Measurements from ENCODE around the gene FRMPD2.
"Not testable (repeated sequence)": the region's sequence is repeated elsewhere in the genome, so short reads cannot be mapped to it uniquely, and the experiment has no call there.

The FRMPD2 gene

DNA sequence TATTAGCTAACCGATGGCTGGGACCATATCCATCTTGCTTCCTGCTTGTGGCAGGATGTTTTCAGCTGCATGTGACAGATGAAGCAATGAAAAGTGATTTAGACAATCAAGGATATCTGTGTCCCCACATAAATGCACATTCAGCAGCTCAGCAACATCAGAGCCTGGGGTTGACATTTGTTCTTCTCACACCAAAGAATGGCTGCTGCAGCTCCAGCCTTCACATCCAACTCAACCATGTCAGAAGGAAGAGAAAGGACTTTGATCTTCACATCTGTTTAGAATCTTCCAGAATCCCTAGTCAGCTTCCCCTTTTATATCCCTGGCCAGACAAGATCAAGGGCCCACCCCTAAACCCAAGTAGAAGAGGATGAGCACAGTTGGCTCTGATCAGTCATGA is 11.9 kb upstream of the FRMPD2 start:
- Mint-ChIP-seq H3K4me3 (no peak overlapping the region), H3K4me1 (no peaks in the 10 kb centered on the region), H3K27ac (ENCODE audit: low read depth) (no peak overlapping the region), H3K36me3 (ENCODE audit: insufficient read depth) (no peaks in the 10 kb centered on the region), H3K9me3 (peaks cover 3% of the 10 kb centered on the region), H3K27me3 (peaks cover 31% of the 10 kb centered on the region)
- DNase-seq (ENCODE audit: low spot score in 2 of 2): no peak
- ATAC-seq (replicated peaks; ENCODE audit: extremely low read depth, poor library complexity, severe bottlenecking): no peak

DNA sequence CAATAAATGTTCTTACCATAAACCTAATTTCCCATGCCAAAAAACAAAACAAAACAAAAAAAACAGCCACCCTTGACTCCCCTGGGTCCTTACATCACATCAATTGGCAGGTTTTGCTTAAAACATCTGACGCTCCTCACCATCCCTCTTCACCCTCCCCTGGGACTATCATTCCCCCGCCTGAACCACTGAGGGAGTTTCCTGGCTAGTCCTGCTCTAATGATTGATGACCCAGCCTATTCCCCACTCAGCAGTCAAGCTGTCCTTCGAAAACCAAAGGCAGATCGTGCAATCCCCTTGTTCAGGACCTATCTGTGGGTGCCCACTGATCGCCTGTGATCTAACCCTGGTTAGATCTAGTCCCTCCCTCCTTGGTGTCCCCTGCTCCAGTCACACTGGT is 11.2 kb upstream of the FRMPD2 start:
- Mint-ChIP-seq H3K9me3 (peaks cover 6% of the 10 kb centered on the region), H3K4me3 (no peak overlapping the region), H3K27me3 (peaks cover 36% of the 10 kb centered on the region), H3K27ac (ENCODE audit: low read depth) (no peak overlapping the region), H3K4me1 (no peaks in the 10 kb centered on the region), H3K36me3 (ENCODE audit: insufficient read depth) (no peaks in the 10 kb centered on the region)
- ATAC-seq (replicated peaks; ENCODE audit: extremely low read depth, poor library complexity, severe bottlenecking) (no peak), DNase-seq (ENCODE audit: low spot score in 2 of 2) (no peak)

DNA sequence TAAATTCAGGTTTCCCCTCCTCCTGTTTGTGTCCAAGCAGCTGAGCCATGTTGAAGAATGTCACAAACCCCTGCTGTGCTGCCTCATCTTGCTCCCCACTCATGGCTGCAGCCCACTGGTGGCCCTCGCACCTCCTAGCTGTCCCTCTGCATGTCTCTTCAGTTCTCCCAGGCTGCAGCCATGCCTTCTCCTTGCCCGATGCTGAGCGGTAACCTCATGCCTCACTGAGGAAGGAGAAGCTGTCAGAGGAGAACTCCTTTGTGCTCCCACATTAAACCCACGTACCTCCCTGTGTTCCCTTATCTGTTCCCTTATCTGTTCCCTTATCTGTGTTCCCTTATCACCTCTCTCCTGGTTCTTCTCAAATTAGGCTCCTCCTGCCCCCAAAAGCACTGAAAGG is 10.3 kb upstream of the FRMPD2 start:
- no peak overlapping the region for H3K27ac Mint-ChIP-seq (ENCODE audit: low read depth)
- H3K9me3 Mint-ChIP-seq: peaks cover 6% of the 10 kb centered on the region
- H3K27me3 Mint-ChIP-seq: peaks cover 42% of the 10 kb centered on the region
- no peaks in the 10 kb centered on the region for H3K36me3 Mint-ChIP-seq (ENCODE audit: insufficient read depth)
- no peak for ATAC-seq (replicated peaks; ENCODE audit: extremely low read depth, poor library complexity, severe bottlenecking)
- no peak for DNase-seq (ENCODE audit: low spot score in 2 of 2)
- no peaks in the 10 kb centered on the region for H3K4me1 Mint-ChIP-seq
- no peak overlapping the region for H3K4me3 Mint-ChIP-seq

DNA sequence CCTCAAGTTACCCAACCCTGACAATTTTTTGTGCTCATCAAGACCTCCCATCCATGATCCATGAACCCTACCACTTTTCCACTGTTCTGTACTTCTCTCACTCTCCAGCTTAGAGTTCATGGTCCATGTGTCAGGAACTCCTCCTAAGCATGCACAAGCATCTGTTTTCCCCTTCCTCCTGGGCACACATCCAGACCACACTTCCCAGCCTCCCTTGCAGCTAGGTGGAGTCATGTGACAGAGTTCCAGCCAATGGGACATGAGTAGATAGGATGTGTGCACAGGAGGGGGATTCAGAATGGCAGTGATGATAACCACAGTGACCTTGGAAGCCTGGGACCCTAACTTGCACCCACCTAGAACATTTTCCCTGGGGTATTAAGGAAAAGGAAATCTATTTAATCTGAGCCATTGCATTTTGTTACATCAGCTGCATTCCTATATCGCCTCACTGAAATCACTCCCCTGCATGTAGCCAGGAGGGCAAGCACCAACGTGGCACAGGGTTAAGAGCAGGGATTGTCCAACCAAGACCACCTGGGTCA is 9.6 kb upstream of the FRMPD2 start:
- Mint-ChIP-seq H3K4me3 (no peak overlapping the region), H3K27me3 (peaks cover 49% of the 10 kb centered on the region), H3K36me3 (ENCODE audit: insufficient read depth) (no peaks in the 10 kb centered on the region), H3K27ac (ENCODE audit: low read depth) (no peak overlapping the region), H3K4me1 (no peaks in the 10 kb centered on the region), H3K9me3 (peaks cover 6% of the 10 kb centered on the region)
- DNase-seq (ENCODE audit: low spot score in 2 of 2): no peak
- ATAC-seq (replicated peaks; ENCODE audit: extremely low read depth, poor library complexity, severe bottlenecking): no peak

DNA sequence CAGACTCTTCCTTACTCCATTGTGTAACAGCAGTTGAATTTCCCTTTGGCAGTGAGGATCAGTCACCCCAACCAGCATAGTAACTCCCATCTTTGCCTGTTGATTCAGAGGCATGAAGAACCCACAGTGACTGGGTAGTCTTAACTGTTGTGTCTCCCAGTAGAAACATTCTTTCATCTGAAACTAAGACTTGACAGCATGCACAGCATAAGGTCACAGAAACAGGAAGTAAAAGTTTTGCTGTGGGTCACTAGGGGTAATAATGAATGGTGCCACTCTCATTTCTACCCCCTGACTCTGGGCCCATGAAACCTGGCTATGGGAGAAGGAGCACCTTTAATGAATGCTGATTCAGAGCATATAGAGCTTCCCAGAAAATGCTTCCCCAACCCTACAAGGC is 8.3 kb upstream of the FRMPD2 start:
- H3K4me1 Mint-ChIP-seq: no peaks in the 10 kb centered on the region
- no peaks in the 10 kb centered on the region for H3K36me3 Mint-ChIP-seq (ENCODE audit: insufficient read depth)
- H3K4me3 Mint-ChIP-seq: no peak overlapping the region
- DNase-seq (ENCODE audit: low spot score in 2 of 2) (no peak), ATAC-seq (replicated peaks; ENCODE audit: extremely low read depth, poor library complexity, severe bottlenecking) (no peak)
- H3K27me3 Mint-ChIP-seq: peaks cover 60% of the 10 kb centered on the region
- no peak overlapping the region for H3K27ac Mint-ChIP-seq (ENCODE audit: low read depth)
- peaks cover 6% of the 10 kb centered on the region for H3K9me3 Mint-ChIP-seq

DNA sequence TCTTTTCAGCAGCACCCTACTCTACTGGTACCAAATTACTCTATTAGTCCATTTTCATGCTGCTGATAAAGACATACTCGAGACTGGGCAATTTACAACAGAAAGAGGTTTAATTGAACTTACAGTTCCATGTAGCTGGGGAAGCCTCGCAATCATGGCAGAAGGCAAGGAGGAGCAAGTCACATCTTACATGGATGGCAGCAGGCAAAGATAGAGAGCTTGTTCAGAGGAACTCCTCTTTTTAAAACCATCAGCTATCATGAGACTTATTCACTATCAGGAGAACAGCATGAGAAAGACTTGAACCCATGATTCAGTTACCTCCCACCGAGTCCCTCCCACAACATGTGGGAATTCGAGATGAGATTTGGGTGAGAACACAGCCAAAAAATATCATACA is 7.2 kb upstream of the FRMPD2 start:
- H3K4me3 Mint-ChIP-seq; H3K4me1 Mint-ChIP-seq; DNase-seq (ENCODE audit: low spot score in 2 of 2); H3K9me3 Mint-ChIP-seq; H3K36me3 Mint-ChIP-seq (ENCODE audit: insufficient read depth); ATAC-seq (replicated peaks; ENCODE audit: extremely low read depth, poor library complexity, severe bottlenecking); H3K27ac Mint-ChIP-seq (ENCODE audit: low read depth): not testable (repeated sequence)
- H3K27me3 Mint-ChIP-seq: peaks cover 63% of the 10 kb centered on the region

DNA sequence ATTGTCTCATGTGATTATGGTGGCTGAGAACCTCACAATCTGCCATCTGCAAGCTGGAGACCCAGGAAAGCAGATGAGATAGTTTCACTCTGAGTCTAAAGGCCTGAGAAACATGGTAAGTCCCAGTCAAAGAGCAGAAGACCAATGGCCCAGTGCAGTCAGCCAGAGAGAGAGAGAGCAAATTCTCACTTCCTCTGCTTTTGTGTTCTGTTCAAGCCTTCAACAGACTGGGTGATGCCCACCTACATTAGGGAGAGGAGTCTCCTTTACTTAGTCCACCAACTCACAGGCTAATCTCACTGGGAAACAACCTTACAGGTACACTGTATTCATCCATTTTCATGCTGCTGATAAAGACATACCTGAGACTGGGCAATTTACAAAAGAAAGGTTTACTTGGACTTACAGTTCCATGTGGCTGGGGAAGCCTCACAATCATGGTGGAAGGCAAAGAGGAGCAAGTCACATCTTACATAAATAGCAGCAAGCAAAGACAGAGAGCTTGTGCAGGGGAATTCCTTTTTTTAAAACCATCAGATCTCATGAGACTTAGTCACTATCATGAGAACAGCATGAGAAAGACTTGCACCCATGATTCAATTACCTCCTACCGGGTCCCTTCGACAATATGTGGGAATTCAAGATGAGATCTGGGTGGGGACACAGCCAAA is 4.7 kb upstream of the FRMPD2 start:
- Mint-ChIP-seq H3K9me3 (peaks cover 6% of the 10 kb centered on the region), H3K27me3 (peaks cover 42% of the 10 kb centered on the region), H3K4me1 (no peaks in the 10 kb centered on the region), H3K4me3 (no peak overlapping the region), H3K36me3 (ENCODE audit: insufficient read depth) (no peaks in the 10 kb centered on the region), H3K27ac (ENCODE audit: low read depth) (no peak overlapping the region)
- ATAC-seq (replicated peaks; ENCODE audit: extremely low read depth, poor library complexity, severe bottlenecking): no peak
- no peak for DNase-seq (ENCODE audit: low spot score in 2 of 2)

DNA sequence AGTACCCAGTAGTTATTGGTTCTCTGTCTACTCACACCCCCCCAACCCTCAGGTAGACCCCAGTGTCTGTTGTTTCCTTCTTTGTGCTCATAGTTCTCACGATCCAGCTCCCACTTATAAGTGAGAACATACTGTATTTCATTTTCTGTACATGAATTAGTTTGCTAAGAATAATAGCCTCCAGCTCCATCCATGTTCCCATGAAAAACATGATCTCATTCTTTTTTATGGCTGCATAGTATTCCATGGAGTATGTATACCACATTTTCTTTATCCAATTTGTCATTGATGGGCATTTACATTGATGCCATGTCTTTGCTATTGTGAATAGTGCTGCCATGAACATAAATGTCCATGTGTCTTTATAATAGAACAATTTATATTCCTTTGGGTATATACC is 2.6 kb upstream of the FRMPD2 start:
- Mint-ChIP-seq H3K36me3 (ENCODE audit: insufficient read depth) (no peaks in the 10 kb centered on the region), H3K27me3 (peaks cover 51% of the 10 kb centered on the region), H3K4me3 (no peak overlapping the region), H3K27ac (ENCODE audit: low read depth) (no peak overlapping the region), H3K4me1 (no peaks in the 10 kb centered on the region), H3K9me3 (peaks cover 6% of the 10 kb centered on the region)
- ATAC-seq (replicated peaks; ENCODE audit: extremely low read depth, poor library complexity, severe bottlenecking) (no peak), DNase-seq (ENCODE audit: low spot score in 2 of 2) (no peak)

DNA sequence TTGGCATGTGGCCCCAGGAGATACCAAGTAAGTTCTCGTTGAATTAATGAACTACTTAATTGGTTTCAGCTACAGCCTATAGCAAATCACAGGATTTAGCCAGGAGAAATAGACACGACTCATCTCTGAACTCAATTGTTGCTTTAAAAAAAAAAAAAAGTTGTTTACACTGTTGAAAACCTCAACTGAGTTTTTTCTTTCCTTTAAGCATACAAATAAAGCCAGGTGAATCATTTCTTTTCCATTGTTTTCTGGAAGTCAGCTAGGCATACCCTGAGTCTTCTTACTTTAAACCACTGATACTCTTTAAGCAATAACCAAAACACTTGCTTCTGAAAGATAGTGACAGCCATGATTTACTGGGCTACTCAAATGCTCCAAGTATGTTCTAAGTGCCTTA is 755 bp downstream of the FRMPD2 start:
- no peak overlapping the region for H3K4me3 Mint-ChIP-seq
- DNase-seq (ENCODE audit: low spot score in 2 of 2): no peak
- H3K27ac Mint-ChIP-seq (ENCODE audit: low read depth): no peak overlapping the region
- ATAC-seq (replicated peaks; ENCODE audit: extremely low read depth, poor library complexity, severe bottlenecking): no peak
- H3K36me3 Mint-ChIP-seq (ENCODE audit: insufficient read depth): no peaks in the 10 kb centered on the region
- H3K9me3 Mint-ChIP-seq: no peaks in the 10 kb centered on the region
- peaks cover 43% of the 10 kb centered on the region for H3K27me3 Mint-ChIP-seq
- H3K4me1 Mint-ChIP-seq: no peaks in the 10 kb centered on the region

DNA sequence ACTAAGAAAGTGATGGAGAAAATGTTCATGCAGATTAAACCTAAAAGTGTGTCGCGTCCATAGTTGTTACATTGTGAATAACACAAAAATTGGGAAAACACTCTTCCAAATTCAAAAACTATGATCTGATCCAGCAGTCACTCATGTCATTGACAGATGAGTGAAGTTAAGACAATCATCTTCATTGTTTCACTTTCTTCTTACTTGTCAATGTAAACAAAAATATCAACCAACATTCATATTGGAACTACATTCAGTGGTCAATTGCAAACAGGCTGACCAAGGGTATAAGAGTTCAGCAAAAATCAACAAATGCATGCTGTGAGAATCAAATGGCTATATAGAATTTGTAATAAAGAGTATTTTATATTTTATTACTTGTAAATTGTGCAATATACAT is 1.8 kb downstream of the FRMPD2 start:
- DNase-seq (ENCODE audit: low spot score in 2 of 2) (no peak), ATAC-seq (replicated peaks; ENCODE audit: extremely low read depth, poor library complexity, severe bottlenecking) (no peak)
- H3K27ac Mint-ChIP-seq (ENCODE audit: low read depth): no peak overlapping the region
- H3K36me3 Mint-ChIP-seq (ENCODE audit: insufficient read depth): no peaks in the 10 kb centered on the region
- H3K9me3 Mint-ChIP-seq: no peaks in the 10 kb centered on the region
- no peak overlapping the region for H3K4me3 Mint-ChIP-seq
- H3K27me3 Mint-ChIP-seq: peaks cover 32% of the 10 kb centered on the region
- H3K4me1 Mint-ChIP-seq: no peaks in the 10 kb centered on the region

DNA sequence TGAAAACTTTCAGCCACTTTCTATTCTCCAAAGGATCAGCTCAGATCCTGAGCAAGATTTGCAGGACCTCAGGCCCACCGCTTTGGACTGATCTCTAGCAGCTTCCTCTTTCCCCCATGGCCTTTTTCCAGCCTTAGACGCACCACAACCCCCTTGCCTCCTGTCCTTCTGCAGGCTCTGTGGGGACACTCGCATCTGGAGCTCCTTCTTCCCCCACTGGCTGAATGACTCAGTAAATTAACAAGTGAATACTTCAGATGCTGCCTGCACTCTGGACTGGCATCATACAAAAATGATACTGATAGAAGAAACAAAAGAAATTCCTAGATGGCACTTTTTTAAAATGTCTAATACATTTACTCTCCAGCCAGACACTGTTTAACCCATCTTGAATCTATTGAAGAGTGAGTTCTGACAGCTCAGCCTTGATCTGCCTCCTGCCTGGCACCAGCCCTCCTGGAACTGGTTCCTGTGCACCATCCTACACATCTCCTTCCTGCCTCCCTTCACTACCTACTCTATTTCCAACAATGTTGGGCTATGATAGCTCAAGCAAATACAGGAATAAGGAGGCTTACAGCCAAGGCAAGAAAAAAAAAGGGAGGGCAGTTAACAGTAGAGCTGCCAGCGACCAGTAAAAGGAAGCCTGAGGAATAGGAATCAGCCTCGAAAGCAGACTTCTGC is 3.3 kb downstream of the FRMPD2 start:
- no peak overlapping the region for H3K27ac Mint-ChIP-seq (ENCODE audit: low read depth)
- no peak for DNase-seq (ENCODE audit: low spot score in 2 of 2)
- H3K27me3 Mint-ChIP-seq: peaks cover 40% of the 10 kb centered on the region
- no peak for ATAC-seq (replicated peaks; ENCODE audit: extremely low read depth, poor library complexity, severe bottlenecking)
- H3K36me3 Mint-ChIP-seq (ENCODE audit: insufficient read depth): no peaks in the 10 kb centered on the region
- H3K9me3 Mint-ChIP-seq: no peaks in the 10 kb centered on the region
- H3K4me1 Mint-ChIP-seq: no peaks in the 10 kb centered on the region
- H3K4me3 Mint-ChIP-seq: no peak overlapping the region

DNA sequence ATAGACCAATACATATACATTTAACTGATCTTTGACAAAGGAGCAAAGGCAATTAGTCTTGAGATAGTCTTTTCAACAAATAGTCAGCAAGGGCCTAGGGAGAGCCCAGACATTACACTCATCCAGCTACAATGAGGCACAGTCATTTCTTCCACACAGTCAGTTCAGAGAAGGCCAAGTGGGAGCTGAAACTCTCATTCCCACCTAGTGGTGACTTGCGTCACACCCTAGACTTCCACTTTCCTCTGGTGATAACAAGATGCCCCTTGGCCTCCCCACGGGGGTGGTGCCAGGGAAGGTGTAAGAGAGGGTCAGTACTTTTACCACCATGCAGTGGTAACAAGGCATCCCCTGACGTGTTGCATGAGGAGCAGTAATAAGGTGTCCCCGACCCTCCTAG is 8.0 kb downstream of the FRMPD2 start:
- ATAC-seq (replicated peaks; ENCODE audit: extremely low read depth, poor library complexity, severe bottlenecking): no peak
- Mint-ChIP-seq H3K27me3 (peaks cover 42% of the 10 kb centered on the region), H3K27ac (ENCODE audit: low read depth) (no peak overlapping the region), H3K36me3 (ENCODE audit: insufficient read depth) (no peaks in the 10 kb centered on the region), H3K4me1 (no peaks in the 10 kb centered on the region), H3K9me3 (no peaks in the 10 kb centered on the region), H3K4me3 (no peak overlapping the region)
- DNase-seq (ENCODE audit: low spot score in 2 of 2): no peak

DNA sequence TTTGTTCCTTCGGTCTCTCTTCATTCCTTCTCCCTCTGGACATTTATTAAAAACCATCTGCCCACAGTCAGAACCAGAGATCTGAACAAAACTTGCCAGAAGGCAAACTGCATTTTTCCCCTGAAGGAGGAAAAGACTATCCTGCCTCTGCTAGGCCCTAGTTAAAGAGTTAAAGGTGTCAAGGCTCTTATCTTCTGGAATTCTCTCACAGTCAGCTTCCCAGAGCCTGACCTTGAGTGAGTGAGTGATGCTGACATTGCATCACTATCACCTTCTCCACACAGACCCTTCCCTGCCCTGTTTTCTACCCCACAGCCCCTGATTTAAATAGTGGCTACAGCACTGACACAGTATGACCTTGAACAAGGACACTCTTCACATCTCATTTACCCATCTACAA is 16.4 kb downstream of the FRMPD2 start:
- Mint-ChIP-seq H3K27ac (ENCODE audit: low read depth) (no peak overlapping the region), H3K36me3 (ENCODE audit: insufficient read depth) (no peaks in the 10 kb centered on the region), H3K4me1 (no peaks in the 10 kb centered on the region), H3K9me3 (no peaks in the 10 kb centered on the region), H3K27me3 (peaks cover 73% of the 10 kb centered on the region), H3K4me3 (no peak overlapping the region)
- no peak for DNase-seq (ENCODE audit: low spot score in 2 of 2)
- ATAC-seq (replicated peaks; ENCODE audit: extremely low read depth, poor library complexity, severe bottlenecking): no peak

Data from central memory CD8-positive, alpha-beta T cell (primary cell).